ENCODE results near the gene TPPP. TPM values are rescaled to one million over a fixed set of nuclear protein-coding genes. Genes with fewer than 3 reads are reported as not detected.

TPPP gene
- total RNA-seq, 8 experiments from 2014 or later: 0.31 to 23.5 (median 7.3) TPM

- peak in 1 of 8 experiments; percentile 20 for ATAC-seq (replicated peaks in 6 of 8)
- Histone ChIP-seq H3K4me3 (no peak overlapping the region), H3K4me1 (replicated peaks in 1 of 2) (no peaks in the 10 kb centered on the region), H3K27ac (no peak overlapping the region)
- in situ Hi-C loops (cut with MboI; ENCODE audit: low pct_unique_long_range_greater_than_20kb in 2 of 9, low sequenced_read_pairs in 9 of 9, unreplicated experiment in 9 of 9): no loop called here
- 89 to 100% (median 95%) methylated on average over 2 to 7 of the region's 21 CpGs; no CpG with 5 or more reads in 6 of the 10 experiments for WGBS, 10 experiments
These were observed 49.8 kb downstream of the TPPP start for GRCh38 chr5:643351-643801.

DNA sequence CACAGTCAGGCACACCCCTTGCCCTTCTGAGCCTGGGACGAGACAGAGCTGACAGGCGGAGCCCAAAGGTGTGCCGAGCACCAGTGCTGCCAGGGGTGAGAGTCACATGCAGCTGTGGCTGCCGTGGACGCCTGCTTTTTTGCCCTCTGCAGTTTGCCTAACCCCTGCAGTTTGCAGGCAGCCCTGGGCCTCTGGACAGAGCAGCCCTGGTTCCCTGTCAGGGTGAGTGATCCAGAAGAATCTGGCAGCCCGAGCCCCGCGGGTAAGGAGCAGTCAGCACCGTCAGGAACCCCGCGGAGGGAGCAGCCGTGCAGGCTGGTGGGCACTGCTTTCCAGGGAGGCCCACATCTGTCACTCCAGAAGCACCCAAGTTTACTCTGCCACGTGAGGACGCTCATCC is 50.7 kb downstream of the TPPP start:
- WGBS, 10 experiments: 90 to 100% (median 93%) methylated on average over 1 to 5 of the region's 14 CpGs; no CpG with 5 or more reads in 5 of the 10 experiments

GRCh38 chr5:641331-641765 is 51.8 kb downstream of the TPPP start:
- Histone ChIP-seq H3K4me1 (replicated peaks in 1 of 2) (no peaks in the 10 kb centered on the region), H3K27ac (no peak overlapping the region), H3K4me3 (no peak overlapping the region)
- ATAC-seq (replicated peaks in 6 of 8): no peak
- WGBS, 10 experiments: 80% methylated on average over 1 of the region's 14 CpGs; no CpG with 5 or more reads in 9 of the 10 experiments
- in situ Hi-C loops (cut with MboI; ENCODE audit: low pct_unique_long_range_greater_than_20kb in 2 of 9, low sequenced_read_pairs in 9 of 9, unreplicated experiment in 9 of 9): no loop called here

More for the DNA sequence above, 50.7 kb downstream of the TPPP start:
- in situ Hi-C loops (cut with MboI; ENCODE audit: low pct_unique_long_range_greater_than_20kb in 2 of 9, low sequenced_read_pairs in 9 of 9, unreplicated experiment in 9 of 9): no loop called here
- Histone ChIP-seq H3K27ac (no peak overlapping the region), H3K4me3 (no peak overlapping the region), H3K4me1 (replicated peaks in 1 of 2) (no peaks in the 10 kb centered on the region)
- ATAC-seq (replicated peaks in 6 of 8): no peak

DNA sequence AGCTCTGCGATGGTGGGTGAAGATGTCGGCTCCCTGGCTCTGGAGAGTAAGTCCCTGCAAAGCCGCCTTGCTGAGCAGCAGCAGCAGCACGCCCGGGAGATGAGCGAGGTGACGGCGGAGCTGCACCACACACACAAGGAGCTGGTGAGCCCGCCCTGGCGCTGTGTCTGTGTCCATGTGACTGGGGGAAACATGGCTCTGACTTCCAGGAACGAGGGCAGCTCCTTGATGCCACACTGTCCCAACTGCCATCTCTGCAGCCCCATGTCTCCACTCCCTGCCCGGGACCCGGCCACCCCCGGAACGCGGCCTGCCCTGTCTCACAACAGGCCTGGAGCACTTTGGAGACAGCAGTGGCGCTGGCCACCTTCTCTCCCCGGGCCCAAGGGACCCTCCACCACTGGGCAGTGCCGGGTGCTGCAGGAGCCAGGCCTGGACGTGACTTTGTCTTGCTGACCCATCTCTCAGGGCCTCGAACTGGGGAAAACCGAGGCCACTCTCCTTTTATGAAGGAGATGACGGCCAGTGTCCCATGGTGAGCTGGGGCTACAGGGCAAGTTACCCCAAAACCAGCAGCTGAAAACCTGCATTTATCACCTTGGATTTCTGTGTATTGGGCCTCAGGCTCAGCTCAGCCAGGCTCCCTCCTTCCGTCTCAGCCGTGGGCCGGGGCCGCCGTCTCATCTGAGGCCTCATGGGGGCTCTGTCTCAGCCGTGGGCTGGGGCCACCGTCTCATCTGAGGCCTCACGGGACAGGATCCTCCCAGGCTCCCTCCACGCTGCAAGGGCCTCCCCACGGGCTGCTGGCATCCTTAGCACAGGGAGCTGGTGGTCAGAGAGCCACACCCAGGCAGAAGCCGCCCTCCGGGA is 52.5 kb downstream of the TPPP start:
- no peak overlapping the region for H3K4me3 ChIP-seq
- no peak overlapping the region for H3K27ac ChIP-seq
- WGBS, 10 experiments: 80 to 100% (median 95%) methylated on average over 1 to 13 of the region's 35 CpGs; no CpG with 5 or more reads in 4 of the 10 experiments
- no peak for ATAC-seq (replicated peaks in 6 of 8)
- H3K4me1 ChIP-seq (replicated peaks in 1 of 2): no peaks in the 10 kb centered on the region
- in situ Hi-C loops (cut with MboI; ENCODE audit: low pct_unique_long_range_greater_than_20kb in 2 of 9, low sequenced_read_pairs in 9 of 9, unreplicated experiment in 9 of 9): no loop called here

DNA sequence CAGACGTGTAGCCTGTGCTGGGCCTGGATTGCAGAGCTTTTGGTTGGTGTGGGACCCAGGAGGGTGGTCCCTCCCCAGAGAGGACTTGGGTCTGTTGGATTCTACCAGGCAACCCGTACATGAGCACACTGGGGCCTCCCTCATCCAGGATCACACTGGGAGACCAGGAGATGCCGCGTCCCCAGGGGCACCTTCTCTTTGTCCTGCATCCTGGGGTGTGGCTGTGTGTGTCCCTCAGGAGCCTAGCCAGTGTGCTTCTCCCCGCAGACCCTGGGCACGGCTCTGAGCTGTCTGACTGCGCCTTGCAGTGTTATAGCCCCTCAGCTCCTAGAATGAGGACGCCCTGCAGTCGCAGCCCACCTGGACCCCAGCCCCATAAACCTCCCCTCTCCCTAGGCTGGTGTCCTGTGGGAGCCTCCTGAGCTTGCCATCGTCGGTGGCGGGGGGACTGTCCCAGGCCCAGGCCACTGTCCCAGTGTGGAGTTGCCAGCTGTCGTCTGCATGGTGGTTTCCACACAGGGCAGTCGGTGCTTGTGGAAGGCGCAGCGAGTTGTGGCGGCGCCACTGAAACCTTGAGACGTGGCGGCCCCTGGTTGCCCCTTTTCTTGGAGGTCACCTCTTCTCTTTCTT is 53.5 kb downstream of the TPPP start:
- in situ Hi-C loops (cut with MboI; ENCODE audit: low pct_unique_long_range_greater_than_20kb in 2 of 9, low sequenced_read_pairs in 9 of 9, unreplicated experiment in 9 of 9): no loop called here
- 94 to 100% (median 97%) methylated on average over 2 to 9 of the region's 20 CpGs; no CpG with 5 or more reads in 6 of the 10 experiments for WGBS, 10 experiments
- H3K4me3 ChIP-seq: no peak overlapping the region
- no peaks in the 10 kb centered on the region for H3K4me1 ChIP-seq (replicated peaks in 1 of 2)
- no peak overlapping the region for H3K27ac ChIP-seq
- ATAC-seq (replicated peaks in 6 of 8): no peak

- no peaks in the 10 kb centered on the region for H3K4me1 ChIP-seq (replicated peaks in 1 of 2)
- no peak overlapping the region for H3K4me3 ChIP-seq
- no peak overlapping the region for H3K27ac ChIP-seq
- in situ Hi-C loops (cut with MboI; ENCODE audit: low pct_unique_long_range_greater_than_20kb in 2 of 9, low sequenced_read_pairs in 9 of 9, unreplicated experiment in 9 of 9): no loop called here
- ATAC-seq (replicated peaks in 6 of 8): no peak
- WGBS, 10 experiments: 80 to 100% methylated on average over 1 of the region's 9 CpGs; no CpG with 5 or more reads in 8 of the 10 experiments
These were observed 54.0 kb downstream of the TPPP start for GRCh38 chr5:639253-639530.

- no peak overlapping the region for H3K4me3 ChIP-seq
- no peaks in the 10 kb centered on the region for H3K4me1 ChIP-seq (replicated peaks in 1 of 2)
- H3K27ac ChIP-seq: no peak overlapping the region
- in situ Hi-C loops (cut with MboI; ENCODE audit: low pct_unique_long_range_greater_than_20kb in 2 of 9, low sequenced_read_pairs in 9 of 9, unreplicated experiment in 9 of 9): no loop called here
- 90 to 100% (median 95%) methylated on average over 1 to 8 of the region's 29 CpGs; no CpG with 5 or more reads in 7 of the 10 experiments for WGBS, 10 experiments
- ATAC-seq (replicated peaks in 6 of 8): no peak
These were observed 54.5 kb downstream of the TPPP start for GRCh38 chr5:638501-639252.

DNA sequence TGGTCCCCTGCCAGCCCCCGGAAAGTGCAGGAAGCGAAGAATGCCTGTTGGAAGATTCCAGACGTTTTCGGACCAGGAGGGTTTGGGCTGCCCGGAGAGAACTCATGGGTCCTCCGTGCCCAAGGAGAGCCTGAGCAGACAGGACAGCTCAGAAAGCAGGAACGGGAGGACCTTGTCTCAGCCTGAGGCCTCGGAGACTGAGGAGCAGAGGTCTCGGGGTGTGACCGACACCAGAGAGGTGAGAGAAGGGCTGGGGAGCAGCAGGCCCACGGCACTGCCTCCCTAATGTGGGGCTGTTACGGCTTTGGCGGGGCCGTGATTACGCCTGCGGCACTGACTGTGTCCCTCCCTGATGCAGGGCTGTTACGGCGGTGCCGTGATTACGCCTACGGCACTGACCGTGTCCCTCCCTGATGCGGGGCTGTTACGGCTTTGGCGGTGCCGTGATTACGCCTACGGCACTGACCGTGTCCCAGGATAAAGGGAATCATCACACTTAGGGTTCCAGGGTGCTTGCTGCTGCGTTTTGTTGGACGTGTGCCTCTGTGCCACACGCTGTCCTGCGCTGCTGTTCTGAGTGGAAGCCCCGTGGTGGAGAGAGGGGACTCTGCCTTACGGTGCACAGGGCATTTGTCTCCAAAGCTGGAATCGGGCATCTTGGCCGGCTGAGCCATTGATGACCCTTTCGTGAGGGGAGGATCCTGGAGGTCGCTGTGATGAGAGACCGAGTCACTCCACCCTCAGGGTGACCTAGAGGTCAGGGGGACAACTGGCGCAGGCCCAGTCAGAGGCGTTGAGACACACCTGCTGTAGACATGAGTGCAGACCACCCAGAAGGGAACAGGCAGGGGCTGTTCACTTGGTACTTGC is 55.3 kb downstream of the TPPP start:
- in situ Hi-C loops (cut with MboI; ENCODE audit: low pct_unique_long_range_greater_than_20kb in 2 of 9, low sequenced_read_pairs in 9 of 9, unreplicated experiment in 9 of 9): no loop called here
- Histone ChIP-seq H3K4me1 (replicated peaks in 1 of 2) (no peaks in the 10 kb centered on the region), H3K27ac (no peak overlapping the region), H3K4me3 (no peak overlapping the region)
- WGBS, 10 experiments: 58 to 100% (median 94%) methylated on average over 1 to 31 of the region's 42 CpGs; no CpG with 5 or more reads in 3 of the 10 experiments
- ATAC-seq (replicated peaks in 6 of 8): no peak

DNA sequence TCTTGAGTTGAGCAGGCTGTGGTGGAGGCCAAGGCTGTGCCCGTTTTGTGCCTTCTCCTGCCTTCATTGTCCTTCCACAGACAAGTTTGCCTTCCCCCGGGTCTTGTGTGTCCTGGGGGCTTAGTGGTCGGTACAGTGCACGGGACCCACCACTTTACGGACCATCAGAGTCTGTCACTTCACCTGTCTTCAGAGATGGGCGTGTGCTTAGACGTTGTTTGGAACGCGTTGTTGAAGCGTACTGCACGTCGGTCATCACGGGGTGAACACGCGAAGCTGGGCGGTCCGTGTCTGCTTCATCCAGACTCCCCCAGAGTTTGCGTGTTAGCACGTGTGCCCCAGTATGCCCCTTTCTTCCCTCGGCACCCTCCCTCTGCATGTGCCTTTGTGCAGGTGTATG is 56.2 kb downstream of the TPPP start:
- H3K4me3 ChIP-seq: no peak overlapping the region
- no peaks in the 10 kb centered on the region for H3K4me1 ChIP-seq (replicated peaks in 1 of 2)
- WGBS, 10 experiments: 85 to 100% (median 100%) methylated on average over 1 to 14 of the region's 20 CpGs; no CpG with 5 or more reads in 5 of the 10 experiments
- no peak for ATAC-seq (replicated peaks in 6 of 8)
- in situ Hi-C loops (cut with MboI; ENCODE audit: low pct_unique_long_range_greater_than_20kb in 2 of 9, low sequenced_read_pairs in 9 of 9, unreplicated experiment in 9 of 9): no loop called here
- H3K27ac ChIP-seq: no peak overlapping the region

DNA sequence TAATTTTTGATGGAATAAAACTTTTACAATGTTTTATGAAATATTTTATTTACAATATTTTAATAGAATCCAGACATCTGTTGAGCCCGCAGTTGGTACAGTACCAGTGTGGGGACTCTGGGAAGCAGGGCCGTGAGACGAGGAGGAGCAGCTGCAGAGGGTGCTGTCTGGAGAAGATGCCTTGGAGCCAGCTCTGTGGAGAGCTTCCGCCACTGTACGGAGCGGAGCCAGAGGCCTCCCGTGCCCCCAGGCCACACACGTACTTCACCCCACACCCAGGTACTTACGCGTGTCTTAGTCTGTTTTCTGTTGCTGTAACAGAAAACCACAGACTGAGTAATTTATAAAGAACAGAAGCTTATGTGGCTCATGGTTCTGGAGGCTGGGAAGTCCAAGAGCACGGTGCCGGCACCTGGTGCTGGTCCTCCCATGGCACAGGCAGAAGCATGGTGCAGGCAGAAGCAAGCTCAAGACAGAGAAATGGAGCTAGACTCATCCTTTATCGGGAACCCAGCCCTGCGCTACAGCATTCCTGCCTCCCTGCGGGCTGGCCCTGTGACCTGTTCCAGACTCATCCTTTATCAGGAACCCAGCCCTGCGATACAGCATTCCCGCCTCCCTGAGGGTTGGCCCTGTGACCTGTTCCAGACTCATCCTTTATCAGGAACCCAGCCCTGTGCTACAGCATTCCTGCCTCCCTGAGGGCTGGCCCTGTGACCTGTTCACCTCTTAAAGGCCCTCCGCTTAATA is 57.7 kb downstream of the TPPP start:
- Histone ChIP-seq H3K4me3 (no peak overlapping the region), H3K27ac (no peak overlapping the region), H3K4me1 (replicated peaks in 1 of 2) (no peaks in the 10 kb centered on the region)
- WGBS, 10 experiments: 90 to 100% (median 100%) methylated on average over 1 to 10 of the region's 18 CpGs; no CpG with 5 or more reads in 2 of the 10 experiments
- no peak for ATAC-seq (replicated peaks in 6 of 8)
- in situ Hi-C loops (cut with MboI; ENCODE audit: low pct_unique_long_range_greater_than_20kb in 2 of 9, low sequenced_read_pairs in 9 of 9, unreplicated experiment in 9 of 9): no loop called here

- 80 to 100% (median 95%) methylated on average over 1 to 10 of the region's 12 CpGs; no CpG with 5 or more reads in 3 of the 10 experiments for WGBS, 10 experiments
- no peak overlapping the region for H3K4me3 ChIP-seq
- in situ Hi-C loops (cut with MboI; ENCODE audit: low pct_unique_long_range_greater_than_20kb in 2 of 9, low sequenced_read_pairs in 9 of 9, unreplicated experiment in 9 of 9): no loop called here
- no peak for ATAC-seq (replicated peaks in 6 of 8)
- no peak overlapping the region for H3K27ac ChIP-seq
- H3K4me1 ChIP-seq (replicated peaks in 1 of 2): no peaks in the 10 kb centered on the region
These were observed 59.0 kb downstream of the TPPP start for GRCh38 chr5:634191-634590.

DNA sequence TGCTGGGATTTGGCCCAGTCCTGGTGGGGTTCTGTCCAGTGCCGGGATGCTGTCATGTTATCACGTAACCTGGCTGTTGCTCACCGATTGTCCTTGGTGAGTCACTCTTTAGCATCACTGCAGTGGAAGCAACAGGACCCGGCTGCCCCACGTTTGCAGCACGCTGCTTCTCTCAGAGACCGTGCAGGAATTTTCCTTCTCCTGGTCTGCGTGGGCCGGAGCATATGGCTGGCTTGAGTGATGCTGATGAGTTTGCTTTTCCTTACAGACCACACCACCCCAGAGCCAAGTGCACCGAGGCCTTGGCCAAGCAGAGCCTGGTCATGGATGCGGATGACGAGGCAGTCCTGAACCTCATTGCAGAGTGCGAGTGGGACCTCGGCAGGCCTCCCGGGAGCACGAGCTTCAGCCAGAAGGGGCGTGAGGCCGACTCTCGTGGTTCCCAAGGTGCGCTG is 59.6 kb downstream of the TPPP start:
- WGBS, 10 experiments: 61 to 93% (median 80%) methylated on average over 2 to 8 of the region's 20 CpGs; no CpG with 5 or more reads in 5 of the 10 experiments
- in situ Hi-C loops (cut with MboI; ENCODE audit: low pct_unique_long_range_greater_than_20kb in 2 of 9, low sequenced_read_pairs in 9 of 9, unreplicated experiment in 9 of 9): no loop called here
- peak in 5 of 8 experiments; percentile 36 to 87 (median 76) for ATAC-seq (replicated peaks in 6 of 8)
- no peak overlapping the region for H3K27ac ChIP-seq
- H3K4me1 ChIP-seq (replicated peaks in 1 of 2): no peaks in the 10 kb centered on the region
- H3K4me3 ChIP-seq: no peak overlapping the region
